ENCODE measurements around the gene WDR70. TPM values are rescaled to one million over a fixed set of nuclear protein-coding genes. Genes with fewer than 3 reads are reported as not detected.
"Not testable (repeated sequence)": the region's sequence is repeated elsewhere in the genome, so short reads cannot be mapped to it uniquely, and the experiment has no call there.

The WDR70 gene
- total RNA-seq, 1 experiment from 2014 or later, result 26.5 TPM

DNA sequence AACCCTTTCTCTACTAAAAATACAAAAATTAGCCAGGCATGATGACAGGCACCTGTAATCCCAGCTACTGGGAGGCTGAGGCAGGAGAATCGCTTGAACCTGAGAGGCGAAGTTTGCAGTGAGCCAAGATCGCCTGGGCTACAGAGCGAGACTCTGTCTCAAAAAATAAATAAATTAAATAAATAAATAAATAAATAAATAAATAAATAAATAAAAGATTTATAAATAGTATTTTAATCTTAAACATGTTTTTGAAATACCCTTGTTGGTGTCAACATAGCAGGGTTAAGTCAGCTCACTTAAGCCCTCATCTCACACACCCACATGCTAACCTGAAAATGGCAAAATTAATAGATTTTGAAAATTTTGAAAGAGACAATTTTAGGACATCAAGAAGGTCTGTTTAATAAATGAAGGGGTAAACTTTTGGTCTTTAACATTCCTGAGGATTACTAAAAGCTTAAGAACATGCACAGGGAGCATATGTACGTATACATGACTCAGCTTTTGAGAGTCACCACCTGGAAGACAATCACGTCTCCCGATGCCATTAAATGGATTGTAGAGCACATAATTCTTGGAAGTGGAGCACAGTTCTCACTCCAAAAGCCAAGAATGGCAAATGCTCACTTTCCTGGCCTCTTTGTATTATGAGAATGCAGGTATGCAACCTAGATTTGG is 258.2 kb downstream of the WDR70 start:
- DNase-seq (ENCODE audit: low read depth), result no peak

DNA sequence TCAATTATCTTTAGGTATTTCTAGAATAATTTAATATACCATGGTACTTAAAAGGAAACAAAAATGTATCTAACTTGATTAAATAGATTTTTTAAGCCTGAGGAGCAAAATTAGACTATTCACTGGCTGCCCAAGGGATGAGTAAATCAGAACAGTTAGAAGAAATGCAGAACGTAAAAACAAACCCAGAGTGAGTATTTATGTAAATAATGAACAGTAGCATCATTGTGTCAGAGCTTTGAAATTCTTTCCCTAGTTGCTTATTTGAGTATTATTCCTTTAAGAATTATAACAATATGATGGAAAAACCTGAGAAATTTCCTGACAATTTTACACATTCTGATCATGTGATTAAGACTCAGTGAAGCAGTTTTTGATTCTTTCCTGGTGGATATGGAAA is 259.8 kb downstream of the WDR70 start:
- peak; percentile 16 for DNase-seq (ENCODE audit: low read depth)

DNA sequence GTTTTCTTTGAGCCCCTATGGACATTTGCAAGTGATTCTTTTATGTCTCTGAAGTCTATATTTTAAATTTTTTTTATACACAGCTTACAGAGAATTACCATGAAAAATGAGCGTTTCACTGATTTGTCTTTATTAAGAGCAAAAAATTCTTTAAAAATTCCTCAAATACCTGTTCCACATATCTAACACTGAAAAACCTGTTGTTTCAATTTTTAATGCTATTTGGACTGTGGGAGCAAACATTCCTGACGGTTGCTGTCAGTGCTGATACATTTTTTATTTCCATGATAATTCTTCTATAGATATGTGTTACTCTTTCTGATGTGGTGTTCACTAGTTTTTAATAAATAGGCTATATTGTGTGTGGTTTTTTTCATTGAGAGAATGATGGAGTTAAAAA is 261.0 kb downstream of the WDR70 start:
- DNase-seq (ENCODE audit: low read depth), result no peak

DNA sequence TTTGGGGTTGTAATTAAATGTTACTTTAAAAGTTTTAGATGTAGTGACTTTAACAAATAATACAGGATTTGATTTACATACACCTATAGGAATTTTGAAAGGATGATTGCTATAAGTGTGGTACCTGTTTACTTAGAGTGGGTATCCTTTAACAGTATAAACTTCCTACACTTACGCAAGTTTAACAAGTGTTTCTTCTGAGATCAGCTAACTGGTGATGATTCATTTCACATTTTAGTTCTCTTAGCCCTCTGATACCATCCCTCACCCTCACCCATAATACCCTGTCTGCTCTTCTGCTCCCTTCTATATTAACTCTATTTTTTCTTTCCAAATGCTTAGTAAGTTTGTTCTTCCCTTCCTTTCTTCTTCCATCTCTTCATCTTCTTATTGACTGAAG is 262.8 kb downstream of the WDR70 start:
- DNase-seq (ENCODE audit: low read depth), result no peak

DNA sequence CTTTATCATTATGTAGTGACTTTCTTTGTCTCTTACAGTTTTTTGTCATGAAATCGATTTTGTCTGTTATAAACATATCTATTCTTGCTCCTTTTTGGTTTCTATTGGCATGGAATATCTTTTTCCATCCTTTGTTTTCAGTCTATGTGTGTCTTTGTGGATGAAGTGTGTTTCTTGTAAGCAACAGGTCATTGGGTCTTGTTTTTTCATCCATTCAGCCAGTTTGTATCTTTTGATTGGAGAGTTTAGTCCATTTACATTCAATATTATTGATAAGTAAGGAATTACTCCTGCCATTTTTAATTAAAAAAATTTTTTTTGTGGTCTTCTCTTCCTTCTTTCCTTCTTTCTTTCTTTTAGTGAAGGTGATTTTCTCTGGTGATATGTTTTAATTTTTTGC is 266.6 kb downstream of the WDR70 start:
- DNase-seq (ENCODE audit: low read depth), result no peak

DNA sequence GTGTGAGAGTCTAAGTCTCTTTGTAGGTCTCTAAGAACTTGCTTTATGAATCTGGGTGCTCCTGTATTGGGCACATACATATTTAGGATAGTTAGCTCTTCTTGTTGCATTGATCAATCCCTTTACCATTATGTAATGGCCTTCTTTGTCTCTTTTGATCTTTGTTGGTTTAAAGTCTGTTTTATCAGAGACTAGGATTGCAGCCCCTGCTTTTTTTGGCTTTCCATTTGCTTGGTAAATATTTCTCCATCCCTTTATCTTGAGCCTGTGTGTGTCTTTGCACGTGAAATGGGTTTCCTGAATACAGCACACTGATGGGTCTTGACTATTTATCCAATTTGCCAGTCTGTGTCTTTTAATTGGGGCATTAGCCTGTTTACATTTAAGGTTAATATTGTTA is 275.4 kb downstream of the WDR70 start:
- DNase-seq (ENCODE audit: low read depth), result not testable (repeated sequence)

DNA sequence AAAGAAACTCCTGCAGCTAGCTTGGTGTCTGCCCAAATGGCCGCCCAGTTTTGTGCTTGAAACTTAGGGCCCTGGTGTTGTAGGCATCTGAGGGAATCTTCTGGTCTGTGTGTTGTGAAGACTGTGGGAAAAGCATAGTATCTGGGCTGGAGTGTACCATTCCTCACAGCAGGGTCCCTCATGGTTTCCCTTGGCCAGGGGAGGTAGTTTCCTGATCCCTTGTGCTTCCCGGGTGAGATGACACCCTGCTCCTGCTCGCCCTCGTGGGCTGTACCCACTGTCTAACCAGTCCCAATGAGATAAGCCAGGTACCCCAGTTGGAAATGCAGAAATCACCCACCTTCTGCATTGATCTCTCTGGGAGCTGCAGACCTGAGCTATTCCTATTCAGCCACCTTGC is 277.9 kb downstream of the WDR70 start:
- no peak for DNase-seq (ENCODE audit: low read depth)

DNA sequence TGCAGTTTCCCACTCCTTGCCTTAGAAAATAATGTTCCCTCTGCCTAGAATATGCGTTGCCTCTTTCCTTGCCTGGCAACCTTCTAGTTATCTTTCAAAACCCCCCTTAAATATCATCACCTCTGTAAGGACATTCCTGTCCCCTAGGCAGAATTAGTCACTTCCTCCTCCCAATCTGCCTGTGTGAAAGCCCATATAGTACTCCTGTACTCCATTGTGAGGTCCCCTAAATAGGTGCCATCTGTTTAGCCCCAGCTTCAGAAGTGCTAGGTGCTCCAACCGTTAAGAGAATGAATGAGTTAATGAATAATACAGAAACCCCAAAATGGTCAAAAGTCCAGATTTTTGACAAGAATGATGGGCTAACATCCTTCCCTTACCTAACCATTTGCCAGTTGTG is 279.3 kb downstream of the WDR70 start:
- no peak for DNase-seq (ENCODE audit: low read depth)

DNA sequence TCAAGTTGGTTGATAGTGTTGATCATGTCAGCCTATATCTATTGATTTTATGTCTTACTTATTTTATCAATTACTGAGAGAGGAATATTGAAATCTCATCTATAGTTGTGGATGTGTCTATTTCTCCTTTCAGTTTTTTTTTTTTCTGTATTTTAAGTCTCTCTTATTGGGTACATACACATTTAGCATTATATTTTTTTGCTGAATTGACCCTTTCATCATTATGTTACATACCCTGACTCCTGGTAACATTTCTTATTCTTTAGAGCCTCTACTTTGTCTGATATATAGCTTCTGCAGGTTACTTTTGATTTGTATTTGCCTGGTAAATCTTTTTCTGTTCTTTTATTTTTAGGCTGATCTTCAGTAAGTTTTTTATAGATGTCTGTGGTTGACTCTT is 281.2 kb downstream of the WDR70 start:
- DNase-seq (ENCODE audit: low read depth), result no peak

DNA sequence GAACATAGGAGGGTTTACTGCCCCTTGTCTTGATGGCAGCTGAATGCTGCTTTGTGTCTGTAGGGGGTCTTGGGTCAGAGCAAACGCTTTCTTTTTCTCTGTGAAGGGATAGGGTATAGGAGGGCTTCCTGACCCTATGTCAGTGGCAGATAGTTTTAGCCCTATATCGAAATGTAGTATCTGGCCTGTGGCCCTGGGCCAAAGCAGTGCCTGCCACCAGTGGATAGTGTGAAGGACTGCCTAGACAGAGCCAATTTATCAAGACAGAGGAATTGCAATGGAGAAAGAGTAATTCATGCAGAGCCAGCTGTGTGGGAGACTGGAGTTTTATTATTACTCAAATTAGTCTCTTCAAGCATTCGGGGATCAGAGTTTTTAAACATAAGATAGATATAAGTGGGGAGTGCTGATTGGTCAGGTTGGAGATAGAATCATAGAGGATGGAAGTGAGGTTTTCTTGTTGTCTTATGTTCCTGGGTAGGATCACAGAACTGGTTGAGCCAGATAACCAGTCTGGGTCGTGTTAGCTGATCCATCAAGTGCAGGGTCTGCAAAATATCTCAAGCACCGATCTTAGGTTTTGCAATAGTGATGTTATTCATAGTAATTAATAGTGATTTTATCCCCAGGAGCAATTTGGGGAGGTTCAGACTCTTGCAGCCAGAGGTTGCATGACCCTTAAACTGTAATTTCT is 282.3 kb downstream of the WDR70 start:
- DNase-seq (ENCODE audit: low read depth), result no peak

DNA sequence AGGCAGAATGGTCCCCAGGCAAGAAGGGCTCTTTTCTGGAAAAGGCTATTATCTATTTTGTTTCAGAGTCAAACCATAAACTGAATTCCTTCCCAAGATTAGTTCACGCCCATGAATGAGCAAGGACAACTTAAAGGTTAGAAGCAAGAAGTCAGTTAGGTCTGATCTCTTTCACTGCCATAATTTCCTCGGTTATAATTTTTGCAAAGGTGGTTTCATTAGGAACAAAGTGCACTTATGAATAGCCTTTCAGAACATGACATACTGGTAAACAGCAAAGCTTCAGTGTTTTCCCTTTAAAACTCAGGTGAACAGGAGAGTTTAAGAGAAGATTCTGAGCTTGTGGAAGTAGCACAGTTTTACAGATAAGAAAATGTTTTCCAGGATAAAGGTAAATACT is 282.8 kb downstream of the WDR70 start:
- no peak for DNase-seq (ENCODE audit: low read depth)

DNA sequence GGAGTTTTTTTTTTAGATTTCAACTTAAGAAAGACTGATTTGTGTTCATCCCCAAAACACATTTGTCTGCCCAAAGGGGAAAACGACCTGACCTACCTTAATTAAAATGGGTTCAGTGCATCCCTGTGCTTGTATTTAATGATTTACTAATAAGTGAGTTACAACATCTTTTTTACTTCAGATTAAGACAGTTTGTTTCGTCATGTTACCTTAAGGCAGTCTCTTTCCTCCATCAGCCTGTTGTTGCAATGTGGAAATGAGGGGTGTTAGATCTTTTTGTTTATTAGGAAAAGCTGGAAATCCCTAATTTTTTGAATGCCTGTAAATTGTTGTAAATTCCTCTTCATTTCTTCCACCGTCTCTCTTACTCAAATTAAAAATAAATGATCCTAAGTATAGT is 283.2 kb downstream of the WDR70 start:
- no peak for DNase-seq (ENCODE audit: low read depth)

DNA sequence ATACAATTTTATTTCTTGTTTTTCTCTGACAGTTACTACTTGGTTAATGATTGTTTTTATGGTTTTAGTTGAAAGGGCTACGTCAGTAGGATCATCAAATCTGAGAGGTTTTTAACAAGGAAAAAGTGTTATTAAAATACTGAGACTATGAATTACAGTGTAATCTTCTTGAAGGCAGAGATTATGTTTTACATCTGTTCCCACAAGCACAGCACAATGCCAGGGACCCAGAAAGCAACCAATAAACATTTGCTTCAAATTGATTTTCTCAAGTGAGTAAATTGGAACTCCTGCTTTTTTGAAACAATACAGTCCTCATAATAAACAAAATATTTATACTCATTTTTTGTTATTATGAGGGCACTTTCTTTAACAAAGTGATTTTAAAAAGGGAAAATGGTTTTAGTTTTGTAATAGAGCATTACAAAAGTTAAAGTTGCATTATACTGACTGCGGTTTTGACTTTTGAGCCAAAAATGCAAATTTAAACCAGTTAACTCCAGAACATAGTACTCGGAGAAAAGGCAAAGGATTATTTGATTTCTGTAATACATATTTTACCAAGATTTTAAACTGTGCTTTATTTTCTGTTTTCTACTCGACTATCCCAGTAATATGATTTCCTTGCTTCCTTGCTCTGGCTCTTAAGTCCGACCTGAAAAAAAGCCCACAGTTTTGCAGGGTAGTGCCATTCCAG is 283.8 kb downstream of the WDR70 start:
- DNase-seq (ENCODE audit: low read depth), result no peak

DNA sequence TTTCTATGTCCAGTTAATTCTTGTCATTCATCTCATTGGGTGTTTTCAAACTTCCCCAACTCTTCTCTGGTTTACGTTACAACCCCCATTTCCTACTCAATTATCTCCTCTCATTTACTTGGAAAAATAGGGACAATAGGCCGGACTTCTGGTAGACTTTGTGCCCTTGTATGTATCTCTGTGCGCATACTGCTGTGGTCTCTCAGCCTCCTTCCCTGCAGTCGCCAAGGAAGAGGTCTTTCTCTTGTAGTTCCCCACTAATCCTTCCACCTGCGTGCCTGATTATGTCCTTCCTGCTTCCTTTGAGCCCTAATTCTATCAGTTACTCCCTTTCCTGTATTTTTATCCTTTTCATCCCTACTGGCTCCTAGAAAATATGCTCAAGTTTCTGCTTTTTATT is 284.4 kb downstream of the WDR70 start:
- no peak for DNase-seq (ENCODE audit: low read depth)

DNA sequence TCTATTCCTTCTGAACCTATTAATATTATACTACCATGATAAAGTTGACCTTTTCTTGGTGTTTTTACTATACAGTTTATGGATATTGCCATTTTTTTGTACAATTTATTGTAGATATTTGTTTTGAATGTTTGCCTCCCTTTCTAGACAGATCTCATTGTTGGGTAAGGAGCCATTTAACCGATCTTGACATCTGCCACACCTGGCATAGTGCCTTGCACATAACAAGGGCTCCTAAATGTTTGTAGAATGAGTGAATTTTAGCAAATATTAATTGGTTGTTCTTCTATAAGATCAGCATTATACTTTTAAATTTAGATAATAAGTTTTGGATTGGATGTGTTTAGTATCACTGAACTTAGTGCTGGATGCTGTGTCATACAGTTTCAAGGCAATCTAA is 285.4 kb downstream of the WDR70 start:
- no peak for DNase-seq (ENCODE audit: low read depth)

DNA sequence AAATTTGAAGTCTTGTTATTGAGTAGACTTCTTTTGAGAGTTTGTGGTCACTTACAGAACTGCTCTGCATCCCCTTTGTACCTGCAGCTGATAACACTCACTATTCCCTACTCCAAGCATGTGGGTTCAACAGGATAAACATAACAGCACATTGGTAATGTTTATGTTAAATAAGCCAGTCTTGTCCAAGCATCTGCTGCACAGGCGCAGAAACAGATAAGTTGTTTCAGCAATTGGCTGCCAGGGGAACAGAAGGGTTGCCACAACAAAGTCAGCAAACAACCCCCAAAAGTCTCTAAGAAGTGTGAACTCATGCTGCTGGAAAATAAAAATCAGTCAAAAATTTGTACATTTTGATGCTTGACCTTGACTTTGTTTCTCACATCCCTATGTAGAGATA is 286.2 kb downstream of the WDR70 start:
- DNase-seq (ENCODE audit: low read depth), result peak; percentile 65

DNA sequence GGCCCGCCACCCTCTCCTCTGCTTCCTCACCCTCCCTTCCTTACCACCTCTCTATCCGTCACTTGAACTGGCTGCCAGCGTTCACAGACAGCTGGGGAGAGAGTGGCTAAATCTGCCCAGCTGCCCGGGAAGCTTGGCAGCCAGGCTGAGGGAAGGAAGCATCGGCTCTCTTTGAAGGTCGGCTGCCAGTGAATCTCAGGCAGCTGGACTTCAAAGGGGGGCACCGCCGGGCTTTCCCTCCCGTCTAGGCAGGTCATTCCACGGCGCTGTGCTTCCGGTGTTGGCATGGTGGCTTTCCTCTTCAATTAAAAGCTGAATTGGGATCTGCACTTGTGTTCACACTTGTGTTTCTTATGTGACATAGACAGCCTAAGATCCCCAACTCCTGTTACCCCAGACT is 286.8 kb downstream of the WDR70 start:
- peak; percentile 89 for DNase-seq (ENCODE audit: low read depth)

DNA sequence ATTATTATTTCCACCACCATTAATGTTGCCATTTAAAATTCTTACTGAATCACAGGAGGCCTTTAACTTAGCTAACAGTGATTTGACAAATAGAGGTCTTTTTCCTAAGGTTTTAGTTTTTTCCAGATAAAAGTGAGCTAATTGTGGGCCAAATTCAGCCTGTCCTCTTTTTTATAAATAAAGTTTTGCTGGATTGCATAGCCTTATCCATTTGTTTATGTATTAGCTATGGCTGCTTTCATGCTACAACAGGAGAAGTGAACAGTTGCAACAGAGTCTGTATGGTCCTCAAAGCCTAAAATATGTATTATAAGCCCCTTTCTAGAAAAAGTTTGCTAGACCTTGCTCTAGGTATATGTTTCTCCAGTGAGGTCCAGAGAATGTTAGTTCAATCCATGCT is 288.3 kb downstream of the WDR70 start:
- no peak for DNase-seq (ENCODE audit: low read depth)

DNA sequence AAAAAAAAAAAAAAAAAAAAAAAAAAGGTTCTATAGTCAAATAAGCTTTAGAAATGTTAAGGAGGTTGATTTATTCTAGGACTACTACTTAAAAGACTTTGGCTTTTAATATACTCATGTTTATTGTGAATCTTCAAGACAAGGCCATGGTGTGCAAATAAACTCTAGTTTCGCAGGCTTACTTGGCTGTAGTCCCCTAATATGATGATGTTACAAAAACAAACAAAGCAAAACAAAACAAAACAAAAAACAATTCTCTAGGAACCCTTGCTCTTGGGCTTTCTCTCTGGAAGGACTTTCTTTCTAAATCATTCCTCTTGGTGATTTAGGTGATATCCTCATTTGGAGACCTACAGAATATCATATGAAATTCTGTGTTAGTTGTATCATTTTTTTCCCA is 288.7 kb downstream of the WDR70 start:
- DNase-seq (ENCODE audit: low read depth), result peak; percentile 20

DNA sequence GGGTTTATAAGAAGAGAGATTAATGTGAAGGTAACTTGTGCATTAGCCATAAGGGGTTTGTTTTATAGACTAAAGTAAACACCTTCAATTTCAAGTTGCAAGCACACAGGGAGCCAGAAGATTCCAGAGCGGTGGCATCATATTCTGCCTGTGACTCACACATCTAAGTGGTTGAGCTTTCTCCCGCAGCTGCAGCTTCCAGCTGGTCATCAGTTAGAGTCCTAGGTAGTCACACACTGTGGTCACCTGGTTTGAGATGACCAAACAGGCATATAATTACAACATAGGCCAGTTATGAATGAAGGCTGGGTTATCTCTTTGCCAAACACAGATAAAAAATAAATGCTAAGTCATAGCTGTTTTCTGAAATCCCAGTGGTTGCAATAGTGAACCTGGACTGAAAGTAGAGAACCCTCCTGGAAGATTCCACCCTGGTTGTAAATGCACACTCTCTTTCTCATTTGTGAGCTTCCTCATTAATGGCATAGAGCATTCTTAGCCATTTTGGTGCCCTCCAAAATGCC is 289.5 kb downstream of the WDR70 start:
- DNase-seq (ENCODE audit: low read depth), result peak; percentile 99

DNA sequence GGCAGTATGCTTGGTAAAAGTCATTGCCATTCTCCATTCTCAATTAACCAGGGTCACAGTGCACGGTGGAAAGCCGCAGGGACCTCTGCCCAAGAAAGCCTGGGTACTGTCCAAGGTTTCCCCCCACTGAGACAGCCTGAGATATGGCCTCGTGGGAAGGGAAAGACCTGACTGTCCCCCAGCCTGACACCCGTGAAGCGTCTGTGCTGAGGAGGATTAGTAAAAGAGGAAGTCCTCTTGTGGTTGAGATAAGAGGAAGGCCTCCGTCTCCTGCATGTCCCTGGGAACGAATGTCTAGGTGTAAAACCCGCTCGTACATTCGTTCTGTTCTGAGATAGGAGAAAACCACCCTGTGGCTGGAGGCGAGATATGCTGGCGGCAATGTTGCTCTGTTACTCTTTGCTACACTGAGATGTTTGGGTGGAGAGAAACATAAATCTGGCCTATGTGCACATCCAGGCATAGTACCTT is 293.0 kb downstream of the WDR70 start:
- not testable (repeated sequence) for DNase-seq (ENCODE audit: low read depth)

DNA sequence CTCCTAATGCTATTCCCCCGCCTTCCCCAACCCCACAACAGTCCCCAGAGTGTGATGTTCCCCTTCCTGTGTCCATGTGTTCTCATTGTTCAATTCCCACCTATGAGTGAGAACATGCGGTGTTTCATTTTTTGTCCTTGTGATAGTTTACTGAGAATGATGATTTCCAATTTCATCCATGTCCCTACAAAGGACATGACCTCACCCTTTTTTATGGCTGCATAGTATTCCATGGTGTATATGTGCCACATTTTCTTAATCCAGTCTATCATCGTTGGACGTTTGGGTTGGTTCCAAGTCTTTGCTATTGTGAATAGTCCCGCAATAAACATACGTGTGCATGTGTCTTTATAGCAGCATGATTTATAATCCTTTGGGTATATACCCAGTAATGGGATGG is 295.2 kb downstream of the WDR70 start:
- not testable (repeated sequence) for DNase-seq (ENCODE audit: low read depth)

DNA sequence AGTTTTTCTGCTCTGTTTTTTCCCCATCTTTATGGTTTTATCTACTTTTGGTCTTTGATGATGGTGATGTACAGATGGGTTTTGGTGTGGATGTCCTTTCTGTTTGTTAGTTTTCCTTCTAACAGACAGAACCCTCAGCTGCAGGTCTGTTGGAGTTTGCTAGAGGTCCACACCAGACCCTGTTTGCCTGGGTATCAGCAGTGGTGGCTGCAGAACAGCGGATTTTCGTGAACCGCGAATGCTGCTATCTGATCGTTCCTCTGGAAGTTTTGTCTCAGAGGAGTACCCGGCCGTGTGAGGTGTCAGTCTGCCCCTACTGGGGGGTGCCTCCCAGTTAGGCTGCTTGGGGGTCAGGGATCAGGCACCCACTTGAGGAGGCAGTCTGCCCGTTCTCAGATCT is 300.2 kb downstream of the WDR70 start:
- not testable (repeated sequence) for DNase-seq (ENCODE audit: low read depth)
